GM18526 (cell line): ENCODE measurements around the gene DNAH10.

Source experiments
- POLR2A ChIP-seq: IDR thresholded peaks from 3 replicates; pipeline ENCODE4 v1.6.1; 2011; ENCODE audit not compliant: insufficient read length; ENCODE audit errors: extremely low read depth

DNAH10 gene

GRCh38 chr12:123731596-123731995 is 30.5 kb upstream of the DNAH10 start:
- no peak for TF ChIP-seq POLR2A

GRCh38 chr12:123732251-123732650 is 29.9 kb upstream of the DNAH10 start:
- TF ChIP-seq POLR2A = no peak

- no peak for TF ChIP-seq POLR2A
Observed at GRCh38 chr12:123733229-123733628, 28.9 kb upstream of the DNAH10 start.

- no peak for TF ChIP-seq POLR2A
Observed at GRCh38 chr12:123734268-123734667, 27.8 kb upstream of the DNAH10 start.

- no peak for TF ChIP-seq POLR2A
Observed at GRCh38 chr12:123741937-123742572, 20.0 kb upstream of the DNAH10 start.

GRCh38 chr12:123743002-123743401 is 19.1 kb upstream of the DNAH10 start:
- no peak for TF ChIP-seq POLR2A

- TF ChIP-seq POLR2A = no peak
Observed at GRCh38 chr12:123744836-123745235, 17.3 kb upstream of the DNAH10 start.

GRCh38 chr12:123747309-123747708 is 14.8 kb upstream of the DNAH10 start:
- TF ChIP-seq POLR2A = no peak

- no peak for TF ChIP-seq POLR2A
Observed at GRCh38 chr12:123748161-123748560, 13.9 kb upstream of the DNAH10 start.

- no peak for TF ChIP-seq POLR2A
Observed at GRCh38 chr12:123748661-123749060, 13.4 kb upstream of the DNAH10 start.

- no peak for TF ChIP-seq POLR2A
Observed at GRCh38 chr12:123749355-123749754, 12.7 kb upstream of the DNAH10 start.

- TF ChIP-seq POLR2A = no peak
Observed at GRCh38 chr12:123750159-123750656, 11.9 kb upstream of the DNAH10 start.

- no peak for TF ChIP-seq POLR2A
Observed at GRCh38 chr12:123752046-123752445, 10.1 kb upstream of the DNAH10 start.

GRCh38 chr12:123754041-123754772 is 7.9 kb upstream of the DNAH10 start:
- no peak for TF ChIP-seq POLR2A

- TF ChIP-seq POLR2A = no peak
Observed at GRCh38 chr12:123757561-123757960, 4.5 kb upstream of the DNAH10 start.

- no peak for TF ChIP-seq POLR2A
Observed at GRCh38 chr12:123760267-123760938, 1.7 kb upstream of the DNAH10 start.
